Measurements from ENCODE around the gene DVL1. TPM values are rescaled to one million over a fixed set of nuclear protein-coding genes. Genes with fewer than 3 reads are reported as not detected.
A peak's percentile ranks its signal among the peaks of the same experiment; 100 is the strongest.
"Not testable (repeated sequence)": the region's sequence is repeated elsewhere in the genome, so short reads cannot be mapped to it uniquely, and the experiment has no call there.

The DVL1 gene
- total RNA-seq, 1 donor from 2014 or later: 32.6 TPM

DNA sequence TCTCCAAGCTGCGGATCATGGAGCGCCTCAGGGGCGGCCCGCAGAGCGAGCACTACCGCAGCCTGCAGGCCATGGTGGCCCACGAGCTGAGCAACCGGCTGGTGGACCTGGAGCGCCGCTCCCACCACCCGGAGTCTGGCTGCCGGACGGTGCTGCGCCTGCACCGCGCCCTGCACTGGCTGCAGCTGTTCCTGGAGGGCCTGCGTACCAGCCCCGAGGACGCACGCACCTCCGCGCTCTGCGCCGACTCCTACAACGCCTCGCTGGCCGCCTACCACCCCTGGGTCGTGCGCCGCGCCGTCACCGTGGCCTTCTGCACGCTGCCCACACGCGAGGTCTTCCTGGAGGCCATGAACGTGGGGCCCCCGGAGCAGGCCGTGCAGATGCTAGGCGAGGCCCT is 21.9 kb downstream of the DVL1 start:
- no peak for DNase-seq (ENCODE audit: low read depth in 2 of 2)

GRCh38 chr1:1326075-1326605 is 23.1 kb downstream of the DVL1 start:
- no peak for DNase-seq (ENCODE audit: low read depth in 2 of 2)

- peak; percentile 30 to 67 for DNase-seq (ENCODE audit: low read depth in 2 of 2)
Measured at GRCh38 chr1:1325288-1326074, 23.7 kb downstream of the DVL1 start.

DNA sequence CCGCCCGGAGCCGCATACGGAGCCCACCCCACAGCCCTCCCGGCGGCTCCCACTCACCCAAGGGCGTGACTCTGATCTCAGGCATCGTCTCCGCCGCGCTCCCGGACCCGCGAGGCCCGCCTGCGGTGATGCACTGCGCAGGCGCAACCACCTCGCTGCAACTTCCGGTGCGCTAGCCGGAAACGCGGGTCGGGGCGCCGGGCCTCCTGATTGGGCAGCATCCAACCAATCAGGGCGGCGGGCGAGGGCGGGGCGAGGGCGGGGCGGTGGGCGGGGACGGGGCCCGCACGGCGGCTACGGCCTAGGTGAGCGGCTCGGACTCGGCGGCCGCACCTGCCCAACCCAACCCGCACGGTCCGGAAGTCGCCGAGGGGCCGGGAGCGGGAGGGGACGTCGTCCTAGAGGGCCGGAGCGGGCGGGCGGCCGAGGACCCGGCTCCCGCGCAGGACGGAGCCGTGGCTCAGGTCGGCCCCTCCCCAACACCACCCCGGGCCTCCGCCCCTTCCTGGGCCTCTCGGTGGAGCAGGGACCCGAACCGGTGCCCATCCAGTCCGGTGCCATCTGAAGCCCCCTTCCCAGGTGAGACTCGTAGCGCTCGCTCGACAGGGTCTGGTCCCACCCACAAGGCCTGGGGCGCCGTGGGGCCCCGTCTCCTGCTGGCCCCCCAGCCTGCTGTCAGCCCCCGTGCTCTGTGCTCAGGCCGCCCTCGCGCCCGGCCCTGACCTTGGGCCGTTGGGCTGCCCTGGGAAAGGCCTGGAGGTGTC is 24.5 kb downstream of the DVL1 start, which contains the start of the genes CPTP and INTS11:
Gene CPTP (plus strand): TSS at position 279 of the 764 bp plus-strand sequence. CDS start 2,109 bp downstream, outside the sequence.
Gene INTS11 (minus strand): TSS at position 137 of the 764 bp plus-strand sequence. CDS start 52 bp downstream, at position 85.
- DNase-seq (ENCODE audit: low read depth in 2 of 2): peak; percentile 77 to 92

DNA sequence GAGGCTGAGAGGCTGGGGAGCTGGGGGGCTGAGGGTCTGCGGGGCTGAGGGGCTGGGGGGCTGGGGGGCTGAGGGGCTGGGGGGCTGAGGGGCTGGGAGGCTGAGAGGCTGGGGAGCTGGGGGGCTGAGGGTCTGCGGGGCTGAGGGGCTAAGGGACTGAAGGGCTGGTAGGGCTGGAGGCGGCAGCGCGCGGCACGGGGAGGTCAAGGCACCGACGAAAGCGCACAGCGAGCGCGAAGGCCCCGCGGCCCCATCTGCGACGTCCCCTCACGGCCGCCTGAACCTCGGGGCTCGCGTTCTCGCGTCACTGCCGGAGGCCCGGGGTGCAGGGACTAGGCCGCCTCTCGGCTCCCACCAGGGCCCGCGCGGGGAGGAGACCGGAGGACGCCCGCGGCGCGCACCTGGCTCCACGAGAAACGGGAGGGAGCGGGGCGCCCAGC is 25.1 kb downstream of the DVL1 start:
- DNase-seq (ENCODE audit: low read depth in 2 of 2): no peak

- DNase-seq (ENCODE audit: low read depth in 2 of 2): no peak
Measured at GRCh38 chr1:1322952-1323351, 26.3 kb downstream of the DVL1 start.

DNA sequence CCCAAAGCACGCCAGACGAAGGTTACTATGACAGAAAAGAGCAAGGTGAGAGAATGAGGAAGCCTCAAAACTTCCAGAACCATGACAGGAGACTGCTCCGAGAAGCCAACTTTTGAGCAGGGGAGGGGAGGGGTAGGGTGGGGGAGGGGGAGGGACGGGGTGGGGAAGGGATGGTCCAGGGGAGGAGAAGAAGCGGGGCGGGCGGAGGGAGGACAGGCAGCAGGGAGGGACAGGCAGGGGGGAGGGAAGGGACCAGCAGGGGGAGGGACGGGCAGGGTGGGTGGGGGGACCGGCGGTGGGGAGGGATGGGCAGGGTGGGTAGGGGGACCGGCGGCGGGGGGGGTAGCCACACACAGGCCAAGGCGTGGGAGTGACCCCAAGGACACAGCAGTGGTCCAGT is 26.8 kb downstream of the DVL1 start:
- no peak for DNase-seq (ENCODE audit: low read depth in 2 of 2)

DNA sequence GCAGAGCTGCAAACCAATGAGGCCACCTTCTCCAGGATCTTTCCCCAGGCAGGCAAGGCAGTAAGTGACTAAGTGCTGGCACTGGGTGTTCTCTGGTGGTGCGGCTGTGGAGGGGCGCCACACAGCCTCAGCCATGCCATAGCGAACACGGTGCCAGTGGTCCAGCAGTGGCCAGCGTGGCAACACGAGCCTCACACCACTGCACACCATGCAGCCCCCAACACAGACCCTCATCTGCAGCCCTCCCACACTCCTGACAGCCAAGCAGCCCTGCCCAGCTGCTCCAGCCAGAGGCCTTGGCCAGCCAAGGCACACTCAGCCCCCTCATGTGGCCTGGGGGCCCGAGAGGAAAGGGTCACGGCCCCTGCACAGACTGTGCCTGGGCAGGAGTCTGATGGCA is 27.7 kb downstream of the DVL1 start:
- DNase-seq (ENCODE audit: low read depth in 2 of 2): no peak

- no peak for DNase-seq (ENCODE audit: low read depth in 2 of 2)
Measured at GRCh38 chr1:1320666-1321448, 28.4 kb downstream of the DVL1 start.

DNA sequence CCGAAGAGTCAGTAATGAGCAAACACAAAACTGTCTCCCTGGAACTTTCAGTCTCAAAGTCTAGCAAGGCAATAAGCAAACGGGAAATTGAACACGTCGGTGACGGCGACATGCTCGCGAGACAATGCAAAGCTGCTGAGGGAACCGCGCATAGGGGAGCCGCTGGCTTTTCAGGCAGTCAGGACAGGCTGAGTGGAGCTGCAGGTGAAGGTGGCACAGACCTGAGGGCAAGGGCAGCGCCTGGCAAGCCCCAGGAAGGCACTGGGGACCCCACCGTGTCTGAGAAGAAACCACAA is 29.6 kb downstream of the DVL1 start:
- no peak for DNase-seq (ENCODE audit: low read depth in 2 of 2)

DNA sequence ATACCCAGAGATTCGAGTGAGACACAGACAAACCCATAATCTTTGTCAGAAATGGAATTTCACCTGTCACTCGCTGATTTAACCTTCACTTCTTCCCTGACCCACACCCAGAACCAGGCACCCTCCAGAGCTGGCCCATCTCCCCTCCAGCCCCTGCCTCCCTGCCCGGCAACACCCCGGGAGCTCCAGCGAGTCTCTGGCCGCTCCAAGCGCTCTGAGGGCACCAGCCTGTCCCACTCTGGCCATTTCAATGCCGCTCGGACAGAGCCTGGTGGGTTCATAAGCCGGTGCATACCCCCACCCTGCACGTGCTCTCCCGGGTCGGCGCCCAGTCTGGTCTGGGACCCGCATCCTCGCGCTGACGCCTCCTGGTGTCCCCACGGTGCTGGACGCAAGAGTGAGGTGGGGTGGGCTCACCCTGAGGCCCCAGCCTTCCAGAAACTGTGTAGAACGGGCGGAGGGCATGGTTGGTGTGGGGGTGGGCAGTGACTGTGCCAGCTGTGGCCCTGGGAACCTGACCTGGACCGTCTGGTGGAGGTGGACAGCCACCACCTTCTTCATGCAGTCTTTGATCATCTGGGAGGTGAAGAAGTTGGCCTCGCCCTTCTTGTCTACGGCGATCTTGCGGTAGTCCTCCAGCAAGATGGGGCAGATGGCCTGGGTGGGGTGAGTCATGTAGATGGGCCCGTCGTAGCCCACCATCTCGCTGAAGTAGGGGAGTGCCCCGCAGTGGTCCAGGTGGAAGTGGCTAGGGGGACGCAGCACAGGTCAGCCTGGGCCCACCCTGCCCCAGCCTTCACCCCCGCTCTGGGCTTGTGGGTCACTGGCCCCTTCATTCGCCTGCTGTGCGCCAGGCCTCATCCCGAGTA is 30.2 kb downstream of the DVL1 start:
- no peak for DNase-seq (ENCODE audit: low read depth in 2 of 2)

DNA sequence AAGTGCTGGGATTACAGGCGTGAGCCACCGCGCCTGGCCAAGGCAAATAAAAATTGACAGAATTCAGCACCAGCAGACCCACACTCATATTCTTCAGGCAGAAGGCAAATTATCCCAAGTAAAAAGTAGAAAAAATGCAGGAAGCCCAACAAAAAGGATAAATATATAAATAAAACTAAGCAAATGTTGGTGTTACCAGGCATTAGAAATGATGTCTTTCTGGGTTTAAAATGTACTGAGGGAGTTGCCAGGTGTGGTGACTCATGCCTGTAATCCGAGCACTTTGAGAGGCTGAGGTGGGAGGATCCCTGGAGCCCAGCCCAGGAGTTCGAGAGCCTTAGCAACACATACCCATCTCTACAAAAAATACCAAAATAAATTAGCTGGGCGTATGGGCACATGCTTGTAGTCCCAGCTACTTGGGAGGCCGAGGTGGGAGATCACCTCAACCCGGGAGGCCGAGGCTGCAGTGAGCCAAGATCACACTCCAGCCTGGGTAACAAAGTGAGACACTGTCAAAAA is 31.0 kb downstream of the DVL1 start:
- DNase-seq (ENCODE audit: low read depth in 2 of 2): peak; percentile 33 to 77

- no peak for DNase-seq (ENCODE audit: low read depth in 2 of 2)
Measured at GRCh38 chr1:1317420-1317819, 31.8 kb downstream of the DVL1 start.

- not testable (repeated sequence) for DNase-seq (ENCODE audit: low read depth in 2 of 2)
Measured at GRCh38 chr1:1316199-1316598, 33.0 kb downstream of the DVL1 start.

DNA sequence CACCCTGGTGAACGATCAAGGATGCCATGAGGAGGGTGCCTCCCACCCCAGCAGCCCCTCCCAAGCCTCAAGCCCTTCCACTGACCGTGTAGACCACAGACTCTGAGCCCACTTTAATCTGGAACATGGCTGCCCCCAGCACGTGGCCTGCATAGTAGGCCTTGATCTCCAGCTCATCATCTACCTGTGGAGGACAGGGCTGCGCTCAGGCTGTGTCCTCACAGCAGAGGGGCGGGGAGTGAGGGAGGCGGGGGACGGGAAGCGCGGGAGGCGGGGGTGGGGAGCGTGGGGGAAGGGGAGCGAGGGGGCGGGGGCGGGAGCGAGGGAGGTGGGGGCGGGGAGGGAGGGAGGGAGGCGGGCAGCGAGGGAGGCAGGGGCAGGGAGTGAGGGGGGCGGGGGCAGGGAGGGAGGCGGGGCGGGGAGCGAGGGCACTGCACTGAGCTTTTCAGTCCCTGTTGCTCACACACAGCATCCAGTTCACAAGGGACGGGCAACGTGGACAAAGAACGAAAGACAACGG is 33.7 kb downstream of the DVL1 start:
- DNase-seq (ENCODE audit: low read depth in 2 of 2): no peak

- no peak for DNase-seq (ENCODE audit: low read depth in 2 of 2)
Measured at GRCh38 chr1:1314678-1315335, 34.4 kb downstream of the DVL1 start.

GRCh38 chr1:1314237-1314586 is 35.0 kb downstream of the DVL1 start:
- DNase-seq (ENCODE audit: low read depth in 2 of 2): no peak

- DNase-seq (ENCODE audit: low read depth in 2 of 2): no peak
Measured at GRCh38 chr1:1313500-1314236, 35.5 kb downstream of the DVL1 start.

All from dermis microvascular lymphatic vessel endothelial cell (primary cell).